ENCODE data around the gene LEUTX.
A peak's percentile ranks its signal among the peaks of the same experiment; 100 is the strongest.

Gene LEUTX

DNA sequence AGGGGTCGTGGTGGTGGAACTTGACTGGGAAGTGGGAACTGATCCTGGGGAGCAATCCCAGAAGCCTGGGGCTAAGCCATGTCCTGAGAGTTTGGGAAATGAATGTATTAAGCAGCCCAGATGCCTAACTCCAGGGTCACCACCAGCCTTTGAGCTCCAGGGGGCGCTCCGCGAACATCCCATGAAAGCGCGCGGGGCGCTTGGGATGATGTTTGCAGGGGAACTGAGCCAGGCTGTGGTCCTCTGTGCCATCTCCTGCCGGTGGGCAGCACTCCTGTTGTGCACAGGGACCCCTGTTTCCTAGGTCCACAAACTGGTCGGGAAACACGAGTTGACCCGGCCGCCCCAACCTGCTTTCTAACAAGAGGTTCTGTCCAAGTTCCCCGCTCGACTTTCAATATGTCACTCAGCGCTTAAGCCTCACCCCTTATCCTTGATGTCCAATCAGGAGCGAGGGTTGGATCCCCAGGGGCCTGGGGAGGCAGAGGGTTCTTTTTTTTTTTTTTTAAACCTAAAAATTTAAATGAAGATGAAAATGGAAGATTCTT, 14.4 kb downstream of the LEUTX start:
- peaks cover 9% of the 10 kb centered on the region for H3K27me3 ChIP-seq (ENCODE audit: insufficient read depth, low read depth, severe bottlenecking)
- H3K9me3 ChIP-seq (ENCODE audit: severe bottlenecking), result peaks cover 9% of the 10 kb centered on the region
- TF ChIP-seq, protein P1, sequence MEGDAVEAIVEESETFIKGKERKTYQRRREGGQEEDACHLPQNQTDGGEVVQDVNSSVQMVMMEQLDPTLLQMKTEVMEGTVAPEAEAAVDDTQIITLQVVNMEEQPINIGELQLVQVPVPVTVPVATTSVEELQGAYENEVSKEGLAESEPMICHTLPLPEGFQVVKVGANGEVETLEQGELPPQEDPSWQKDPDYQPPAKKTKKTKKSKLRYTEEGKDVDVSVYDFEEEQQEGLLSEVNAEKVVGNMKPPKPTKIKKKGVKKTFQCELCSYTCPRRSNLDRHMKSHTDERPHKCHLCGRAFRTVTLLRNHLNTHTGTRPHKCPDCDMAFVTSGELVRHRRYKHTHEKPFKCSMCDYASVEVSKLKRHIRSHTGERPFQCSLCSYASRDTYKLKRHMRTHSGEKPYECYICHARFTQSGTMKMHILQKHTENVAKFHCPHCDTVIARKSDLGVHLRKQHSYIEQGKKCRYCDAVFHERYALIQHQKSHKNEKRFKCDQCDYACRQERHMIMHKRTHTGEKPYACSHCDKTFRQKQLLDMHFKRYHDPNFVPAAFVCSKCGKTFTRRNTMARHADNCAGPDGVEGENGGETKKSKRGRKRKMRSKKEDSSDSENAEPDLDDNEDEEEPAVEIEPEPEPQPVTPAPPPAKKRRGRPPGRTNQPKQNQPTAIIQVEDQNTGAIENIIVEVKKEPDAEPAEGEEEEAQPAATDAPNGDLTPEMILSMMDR (IDR thresholded peaks at IDR 0.05; ENCODE audit: low read depth, low read length), result peak; percentile 90
- peak overlapping the region; percentile 25; the same call in 1 of the 2 replicates for H3K4me3 ChIP-seq (ENCODE audit: low read depth, low read length)
- H3K27ac ChIP-seq, result no peak overlapping the region
- DNase-seq, result peak; percentile 75
- no peaks in the 10 kb centered on the region for H3K36me3 ChIP-seq

DNA sequence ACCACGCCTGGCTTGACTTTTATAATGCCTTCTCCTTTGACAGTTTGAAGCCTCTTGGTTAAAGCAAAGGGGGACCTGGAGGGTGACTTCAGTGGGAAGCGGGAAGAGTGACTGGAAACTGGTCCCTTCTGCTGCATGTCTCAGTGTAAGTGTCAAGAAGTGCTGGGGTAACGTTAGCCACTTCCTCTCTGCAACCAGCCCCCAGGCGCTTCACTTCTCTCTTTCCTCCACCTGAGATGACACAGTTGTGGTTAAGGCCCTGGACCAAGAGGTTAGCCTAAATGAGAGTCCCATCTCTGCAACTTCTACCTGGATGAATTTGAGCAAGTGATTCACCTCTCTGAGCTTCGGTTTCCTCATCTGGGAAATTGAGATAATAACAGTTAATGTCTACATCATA, 16.3 kb downstream of the LEUTX start:
- no peak overlapping the region for H3K27ac ChIP-seq
- no peak for DNase-seq
- H3K27me3 ChIP-seq (ENCODE audit: insufficient read depth, low read depth, severe bottlenecking), result peaks cover 9% of the 10 kb centered on the region
- no peak overlapping the region for H3K4me3 ChIP-seq (ENCODE audit: low read depth, low read length)
- H3K36me3 ChIP-seq, result no peaks in the 10 kb centered on the region
- TF ChIP-seq, protein P1 (IDR thresholded peaks at IDR 0.05; ENCODE audit: low read depth, low read length), result no peak
- H3K9me3 ChIP-seq (ENCODE audit: severe bottlenecking), result no peaks in the 10 kb centered on the region

DNA sequence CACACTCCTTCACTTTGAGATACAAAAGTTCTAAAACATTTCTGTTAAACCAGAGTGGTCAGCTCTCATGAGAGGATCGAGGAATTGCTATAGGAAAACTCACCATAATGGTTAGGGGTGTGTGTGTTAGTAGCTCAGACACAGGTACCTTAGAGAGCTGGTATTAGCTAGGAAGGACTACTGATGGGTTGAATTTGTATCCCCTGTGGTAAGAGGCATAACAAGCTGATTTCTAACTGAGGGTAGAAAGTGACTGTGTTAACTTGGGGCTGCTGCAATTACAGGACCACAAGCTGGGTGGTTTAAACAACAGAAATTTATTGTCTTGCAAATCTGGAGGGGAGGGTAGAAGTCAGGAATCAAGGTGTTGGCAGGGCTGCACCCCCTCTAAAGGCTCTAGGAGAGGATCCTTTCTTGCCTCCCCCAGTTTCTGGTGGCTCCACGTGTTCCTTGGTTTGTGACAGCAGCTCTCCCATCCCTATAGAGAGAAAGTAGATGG, 17.4 kb downstream of the LEUTX start:
- no peak for DNase-seq
- H3K36me3 ChIP-seq, result no peaks in the 10 kb centered on the region
- TF ChIP-seq, protein P1 (IDR thresholded peaks at IDR 0.05; ENCODE audit: low read depth, low read length), result no peak
- H3K27me3 ChIP-seq (ENCODE audit: insufficient read depth, low read depth, severe bottlenecking), result peaks cover 6% of the 10 kb centered on the region
- H3K9me3 ChIP-seq (ENCODE audit: severe bottlenecking), result no peaks in the 10 kb centered on the region
- no peak overlapping the region for H3K4me3 ChIP-seq (ENCODE audit: low read depth, low read length)
- H3K27ac ChIP-seq, result no peak overlapping the region

DNA sequence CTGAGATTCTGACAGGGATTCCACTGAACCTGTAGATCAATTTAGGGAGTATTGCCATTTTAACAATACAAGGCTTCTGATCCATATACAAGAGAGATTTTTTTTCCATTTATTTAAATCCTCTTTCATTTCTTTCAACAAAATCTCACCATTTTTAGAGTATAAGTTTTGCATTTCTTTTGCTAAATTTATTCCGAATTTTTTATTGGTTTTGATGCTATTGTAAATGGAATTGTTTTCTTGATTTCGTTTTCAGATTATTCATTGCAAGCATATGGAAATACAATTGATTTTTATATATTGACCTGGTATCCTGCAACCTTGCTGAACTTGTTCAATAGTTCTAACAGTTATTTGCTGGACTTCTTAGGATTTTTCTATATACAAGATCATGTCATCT, 18.4 kb downstream of the LEUTX start:
- Histone ChIP-seq H3K27ac (no peak overlapping the region), H3K9me3 (ENCODE audit: severe bottlenecking) (no peaks in the 10 kb centered on the region), H3K4me3 (ENCODE audit: low read depth, low read length) (no peak overlapping the region), H3K36me3 (no peaks in the 10 kb centered on the region), H3K27me3 (ENCODE audit: insufficient read depth, low read depth, severe bottlenecking) (peaks cover 6% of the 10 kb centered on the region)
- TF ChIP-seq, protein P1 (IDR thresholded peaks at IDR 0.05; ENCODE audit: low read depth, low read length), result no peak
- DNase-seq, result no peak

DNA sequence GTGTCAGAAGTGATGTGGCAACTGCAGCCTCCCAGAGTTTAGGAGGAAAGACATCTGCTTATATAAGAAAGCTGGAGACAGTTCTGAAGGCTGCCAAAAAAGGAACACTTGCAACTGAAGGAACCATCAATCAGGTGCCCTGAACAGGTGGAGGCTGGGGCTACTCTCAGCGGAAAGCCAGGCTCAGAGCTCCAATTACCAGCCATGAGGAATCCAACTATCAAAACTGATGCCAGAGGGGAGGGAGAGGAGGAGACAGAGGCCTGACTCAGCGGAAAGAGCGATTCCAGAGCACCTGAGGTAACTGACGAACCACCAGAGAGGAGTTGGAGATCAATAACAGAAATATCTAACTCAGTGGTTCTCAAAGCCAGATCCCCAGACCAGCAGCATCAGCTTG, 24.3 kb downstream of the LEUTX start:
- DNase-seq, result no peak
- no peaks in the 10 kb centered on the region for H3K27me3 ChIP-seq (ENCODE audit: insufficient read depth, low read depth, severe bottlenecking)

More for the DNA sequence above, 24.3 kb downstream of the LEUTX start:
- Histone ChIP-seq H3K9me3 (ENCODE audit: severe bottlenecking) (no peaks in the 10 kb centered on the region), H3K4me3 (ENCODE audit: low read depth, low read length) (no peak overlapping the region), H3K36me3 (no peaks in the 10 kb centered on the region), H3K27ac (no peak overlapping the region)
- TF ChIP-seq, protein P1 (IDR thresholded peaks at IDR 0.05; ENCODE audit: low read depth, low read length), result no peak
